HEK293 (cell line): Measurements from ENCODE around the gene PAF1.

Experiments
- CTCF ChIA-PET: fragments of 350-600 bp; formaldehyde crosslinking; extraction: SDS; loops from one replicate; lab custom pipeline; 2021; ENCODE audit warnings: antibody characterized with exemption; lab: Yijun Ruan, JAX
- POLR2A ChIA-PET: fragments of 300-600 bp; formaldehyde crosslinking; extraction: SDS; loops from one replicate; lab custom pipeline; 2020; ENCODE audit warnings: antibody characterized with exemption, inconsistent platforms; lab: Yijun Ruan, JAX
- H3K27ac ChIP-seq: fragments of 200-500 bp; sonication (Bioruptor generic); 2 replicates; pipeline ENCODE4 v1.5.1; 2014; ENCODE audit warnings: low read depth, low read length, control low read depth, inconsistent platforms; ENCODE audit errors: extremely low read depth
- H3K36me3 ChIP-seq, 2 experiments: fragments of 200-500 bp in 1 of 2; sonication (Bioruptor generic) in 1 of 2; 1 replicate in 1 of 2; 2 replicates in 1 of 2; pipeline ENCODE4 v1.5.1; 2014 to 2017; ENCODE audit warnings: inconsistent platforms in 2 of 2, low read length in 2 of 2; ENCODE audit not compliant: control insufficient read depth in 2 of 2, insufficient read depth in 1 of 2
- H3K4me1 ChIP-seq: fragments of 200-500 bp; sonication (Bioruptor generic); 2 replicates; pipeline ENCODE4 v1.5.1; 2014; ENCODE audit warnings: mild to moderate bottlenecking, low read length, inconsistent platforms; ENCODE audit not compliant: control insufficient read depth, insufficient read depth
- H3K4me3 ChIP-seq: 2 replicates; pipeline ENCODE4 v1.5.1; 2011; ENCODE audit warnings: low read depth, mild to moderate bottlenecking, control low read depth, low read length, moderate library complexity
- H3K9me3 ChIP-seq: fragments of 200-500 bp; sonication (Bioruptor generic); 2 replicates; pipeline ENCODE4 v1.5.1; 2014; ENCODE audit warnings: low read depth, low read length, inconsistent platforms; ENCODE audit not compliant: control insufficient read depth, insufficient read depth
- BCL11A ChIP-seq: fragments of 450-650 bp; formaldehyde crosslinking; IDR thresholded peaks from 2 replicates; pipeline ENCODE4 v1.5.1; 2016; ENCODE audit warnings: low read depth, missing biosample characterization, missing genetic modification characterization
- GLIS1 ChIP-seq: fragments of 450-650 bp; formaldehyde crosslinking; IDR thresholded peaks from 2 replicates; pipeline ENCODE4 v1.5.1; 2016; ENCODE audit warnings: missing biosample characterization, missing genetic modification characterization
- KLF9 ChIP-seq: fragments of 450-650 bp; formaldehyde crosslinking; IDR thresholded peaks from 2 replicates; pipeline ENCODE4 v1.5.1; 2016; ENCODE audit warnings: missing biosample characterization, missing genetic modification characterization, low read depth
- PATZ1 ChIP-seq: fragments of 450-650 bp; formaldehyde crosslinking; IDR thresholded peaks from 2 replicates; pipeline ENCODE4 v1.5.1; 2016; ENCODE audit warnings: missing biosample characterization, missing genetic modification characterization
- PRDM1 ChIP-seq: fragments of 450-650 bp; formaldehyde crosslinking; IDR thresholded peaks from 2 replicates; pipeline ENCODE4; 2016; ENCODE audit warnings: missing biosample characterization, missing genetic modification characterization
- SCRT2 ChIP-seq: fragments of 450-650 bp; formaldehyde crosslinking; IDR thresholded peaks from 2 replicates; pipeline ENCODE4 v1.5.1; 2016; ENCODE audit warnings: missing biosample characterization, missing genetic modification characterization
- ZBTB10 ChIP-seq: fragments of 450-650 bp; formaldehyde crosslinking; IDR thresholded peaks from 2 replicates; pipeline ENCODE4 v1.5.1; 2016; ENCODE audit warnings: missing biosample characterization, missing genetic modification characterization
- ZBTB17 ChIP-seq: fragments of 450-650 bp; formaldehyde crosslinking; IDR thresholded peaks from 2 replicates; pipeline ENCODE4 v1.5.1; 2016; ENCODE audit warnings: missing biosample characterization, missing genetic modification characterization
- ZBTB21 ChIP-seq: fragments of 450-650 bp; formaldehyde crosslinking; IDR thresholded peaks from 2 replicates; pipeline ENCODE4 v1.5.1; 2017; ENCODE audit warnings: missing biosample characterization, missing genetic modification characterization
- ZBTB6 ChIP-seq: fragments of 450-650 bp; formaldehyde crosslinking; IDR thresholded peaks from 2 replicates; pipeline ENCODE4 v1.5.1; 2017; ENCODE audit warnings: missing biosample characterization, missing genetic modification characterization
- ZNF10 ChIP-seq: fragments of 450-650 bp; formaldehyde crosslinking; IDR thresholded peaks from 2 replicates; pipeline ENCODE4 v1.5.1; 2017; ENCODE audit warnings: missing biosample characterization, missing genetic modification characterization
- ZNF280C ChIP-seq: fragments of 450-650 bp; formaldehyde crosslinking; IDR thresholded peaks from 2 replicates; pipeline ENCODE4 v1.5.1; 2016; ENCODE audit warnings: missing biosample characterization, missing genetic modification characterization
- ZNF366 ChIP-seq: fragments of 450-650 bp; formaldehyde crosslinking; conservative IDR thresholded peaks from 2 replicates; pipeline ENCODE4 v1.5.1; 2016; ENCODE audit warnings: missing biosample characterization, missing genetic modification characterization
- ZNF426 ChIP-seq: fragments of 450-650 bp; formaldehyde crosslinking; IDR thresholded peaks from 2 replicates; pipeline ENCODE4 v1.5.1; 2017; ENCODE audit warnings: missing biosample characterization, missing genetic modification characterization, mild to moderate bottlenecking, inconsistent platforms, moderate library complexity
- ZNF558 ChIP-seq: fragments of 450-650 bp; formaldehyde crosslinking; IDR thresholded peaks from 2 replicates; pipeline ENCODE4 v1.5.1; 2016; ENCODE audit warnings: missing biosample characterization, missing genetic modification characterization
- ZNF600 ChIP-seq: fragments of 450-650 bp; formaldehyde crosslinking; IDR thresholded peaks from 2 replicates; pipeline ENCODE4 v1.5.1; 2016; ENCODE audit warnings: missing biosample characterization, missing genetic modification characterization
- ZNF629 ChIP-seq: fragments of 450-650 bp; formaldehyde crosslinking; IDR thresholded peaks from 2 replicates; pipeline ENCODE4 v1.5.1; 2017; ENCODE audit warnings: missing biosample characterization, missing genetic modification characterization
- ZNF747 ChIP-seq: fragments of 450-650 bp; formaldehyde crosslinking; IDR thresholded peaks from 2 replicates; pipeline ENCODE4 v1.5.1; 2016; ENCODE audit warnings: missing biosample characterization, missing genetic modification characterization
- ZNF777 ChIP-seq: fragments of 450-650 bp; formaldehyde crosslinking; IDR thresholded peaks from 2 replicates; pipeline ENCODE4 v1.5.1; 2017; ENCODE audit warnings: missing biosample characterization, missing genetic modification characterization, borderline replicate concordance
- ZNF837 ChIP-seq: fragments of 450-650 bp; formaldehyde crosslinking; IDR thresholded peaks from 2 replicates; pipeline ENCODE4 v1.5.1; 2016; ENCODE audit warnings: missing biosample characterization, missing genetic modification characterization

PAF1 gene

GRCh38 chr19:39388657-39389056 lies 2.2 kb downstream of the PAF1 start:
- Histone ChIP-seq H3K4me3 (no peak overlapping the region), H3K4me1 (peaks cover 23% of the 10 kb centered on the region), H3K9me3 (no peaks in the 10 kb centered on the region), H3K27ac (peak overlapping the region; percentile 2; the same call in 1 of the 2 replicates), H3K36me3 (peaks cover 66 to 73% of the 10 kb centered on the region in 2 experiments)
- TF ChIP-seq ZNF426 (tag by site-specific recombination), result no peak
- TF ChIP-seq ZBTB17 (tag by site-specific recombination), result peak; percentile 82
- 0 out of 2 replicates have a peak, but pooled peaks have one; percentile 13 for TF ChIP-seq ZNF777 (tag by site-specific recombination)
- ChIA-PET CTCF (interaction anchor here (0.6 to 1.9 kb wide), 2 partner anchors 9 to 343 kb away, joined by 4 to 8 read pairs; no protein-coding TSS in a partner anchor), POLR2A (interaction anchor here (1.4 to 5.3 kb wide), 3 partner anchors 12 to 47 kb away, joined by 6 to 175 read pairs (median 16); partner anchors contain the start of genes RPS16 and ZFP36)

- peaks cover 17% of the 10 kb centered on the region for H3K4me1 ChIP-seq
- no peak overlapping the region for H3K4me3 ChIP-seq
- peak; percentile 14; the same call in 1 of the 2 replicates for TF ChIP-seq GLIS1 (tag by site-specific recombination)
- no peak for TF ChIP-seq SCRT2 (tag by site-specific recombination)
- H3K36me3 ChIP-seq, result peaks cover 80 to 82% of the 10 kb centered on the region in 2 experiments
- H3K27ac ChIP-seq, result peak overlapping the region; percentile 11; the same call in 1 of the 2 replicates
- POLR2A ChIA-PET, result interaction anchor here (1.9 to 2.1 kb wide), 2 partner anchors 20 to 49 kb away, joined by 5 to 9 read pairs; partner anchors contain the start of genes RPS16 and ZFP36
- CTCF ChIA-PET, result interaction anchor here (0.8 to 1.1 kb wide), 2 partner anchors 25 to 28 kb away, joined by 3 read pairs; no protein-coding TSS in a partner anchor
- H3K9me3 ChIP-seq, result no peaks in the 10 kb centered on the region
These were observed 4.3 kb downstream of the PAF1 start for GRCh38 chr19:39386557-39386956.

- CTCF ChIA-PET, result interaction anchor here (0.5 to 1.1 kb wide), 3 partner anchors 26 to 63 kb away, joined by 3 read pairs; no protein-coding TSS in a partner anchor
- POLR2A ChIA-PET, result interaction anchor here (0.6 to 2.1 kb wide), 4 partner anchors 10 to 181 kb away, joined by 5 to 9 read pairs (median 7); partner anchors contain the start of genes RPS16 and ZFP36
- Histone ChIP-seq H3K27ac (peak overlapping the region; percentile 11), H3K4me1 (peaks cover 17% of the 10 kb centered on the region), H3K4me3 (no peak overlapping the region), H3K9me3 (no peaks in the 10 kb centered on the region), H3K36me3 (peaks cover 87 to 89% of the 10 kb centered on the region in 2 experiments)
- TF ChIP-seq ZNF629 (tag by site-specific recombination), result peak; percentile 82
- 0 out of 2 replicates have a peak, but pooled peaks have one; percentile 37 for TF ChIP-seq BCL11A (tag by site-specific recombination)
- TF ChIP-seq ZBTB21, result peak; percentile 72; the same call in 1 of the 2 replicates
- 0 out of 2 replicates have a peak, but pooled peaks have one; percentile 47 for TF ChIP-seq ZNF10
- peak; percentile 69; the same call in 1 of the 2 replicates for TF ChIP-seq ZNF600 (tag by site-specific recombination)
- TF ChIP-seq KLF9, result no peak
- TF ChIP-seq ZNF558, result no peak
- no peak for TF ChIP-seq ZNF747 (tag by site-specific recombination)
- peak; percentile 66 for TF ChIP-seq ZNF366 (tag by site-specific recombination)
- TF ChIP-seq ZNF280C, result no peak
- 0 out of 2 replicates have a peak, but pooled peaks have one; percentile 14 for TF ChIP-seq ZNF837 (tag by site-specific recombination)
- TF ChIP-seq ZBTB6, result 0 out of 2 replicates have a peak, but pooled peaks have one; percentile 16
- no peak; the same call in 1 of the 2 replicates for TF ChIP-seq PATZ1 (tag by site-specific recombination)
- peak; percentile 93 for TF ChIP-seq PRDM1 (tag by site-specific recombination)
- TF ChIP-seq GLIS1 (tag by site-specific recombination), result peak; percentile 43
- peak; percentile 13; the same call in 1 of the 2 replicates for TF ChIP-seq ZBTB10 (tag by site-specific recombination)
These were observed 5.1 kb downstream of the PAF1 start for GRCh38 chr19:39385629-39386411.
